HTR-8/SVneo (cell line): Measurements from ENCODE around the gene STK4.
"Not testable (repeated sequence)": the region's sequence is repeated elsewhere in the genome, so short reads cannot be mapped to it uniquely, and the experiment has no call there.

Experiments
- DNase-seq: peaks from one replicate; pipeline ENCODE4 v3.0.0; 2011; ENCODE audit warnings: low spot score, mixed read lengths; ENCODE audit not compliant: insufficient read length
- FAIRE-seq: peaks from 2 replicates; lab custom pipeline; 2011; peaks lifted over from hg19 to GRCh38; lab: Jason Lieb, UNC

STK4 gene

GRCh38 chr20:45049904-45050471 is 83.7 kb downstream of the STK4 start:
- no peak for DNase-seq
- peak; percentile 85 for FAIRE-seq

- FAIRE-seq (peak; percentile 86), DNase-seq (no peak)
These were observed 85.1 kb downstream of the STK4 start for GRCh38 chr20:45051204-45052060.

- peak; percentile 42 for FAIRE-seq
- DNase-seq, result no peak
These were observed 86.6 kb downstream of the STK4 start for GRCh38 chr20:45052698-45053429.

GRCh38 chr20:45053430-45054351 is 87.4 kb downstream of the STK4 start:
- DNase-seq (no peak), FAIRE-seq (peak; percentile 82)

- FAIRE-seq (peak; percentile 16), DNase-seq (no peak)
These were observed 88.7 kb downstream of the STK4 start for GRCh38 chr20:45055056-45055455.

- FAIRE-seq (peak; percentile 31), DNase-seq (no peak)
These were observed 90.3 kb downstream of the STK4 start for GRCh38 chr20:45056473-45057173.

GRCh38 chr20:45058168-45058850 is 92.0 kb downstream of the STK4 start:
- FAIRE-seq (no peak), DNase-seq (no peak)

- no peak for DNase-seq
These were observed 92.9 kb downstream of the STK4 start for GRCh38 chr20:45059022-45059728.

GRCh38 chr20:45060294-45060693 is 94.0 kb downstream of the STK4 start:
- no peak for FAIRE-seq

More at GRCh38 chr20:45059022-45059728, 92.9 kb downstream of the STK4 start:
- peak; percentile 83 for FAIRE-seq

GRCh38 chr20:45061244-45061643 is 94.9 kb downstream of the STK4 start:
- peak; percentile 94 for DNase-seq
- FAIRE-seq, result peak; percentile 96

More at GRCh38 chr20:45060294-45060693, 94.0 kb downstream of the STK4 start:
- no peak for DNase-seq

- DNase-seq, result not testable (repeated sequence)
- peak; percentile 36 for FAIRE-seq
These were observed 96.8 kb downstream of the STK4 start for GRCh38 chr20:45063107-45063506.

- DNase-seq (no peak), FAIRE-seq (no peak)
These were observed 98.5 kb downstream of the STK4 start for GRCh38 chr20:45064812-45065211.

GRCh38 chr20:45066372-45066771 is 100.1 kb downstream of the STK4 start:
- FAIRE-seq (no peak), DNase-seq (no peak)

GRCh38 chr20:45067087-45067486 is 100.8 kb downstream of the STK4 start:
- DNase-seq (no peak), FAIRE-seq (peak; percentile 59)

GRCh38 chr20:45067558-45067957 is 101.2 kb downstream of the STK4 start:
- FAIRE-seq (peak; percentile 75), DNase-seq (no peak)

GRCh38 chr20:45069261-45069660 is 102.9 kb downstream of the STK4 start:
- FAIRE-seq, result no peak
- no peak for DNase-seq

GRCh38 chr20:45070932-45071632 is 104.8 kb downstream of the STK4 start:
- DNase-seq (peak; percentile 91), FAIRE-seq (peak; percentile 99)
